ENCODE results near the gene CACNG7. TPM values are rescaled to one million over a fixed set of nuclear protein-coding genes. Genes with fewer than 3 reads are reported as not detected.

Gene CACNG7
- total and polyA plus RNA-seq, 12 donors = not detected

- Histone ChIP-seq H3K4me3 (peak overlapping the region in 8 of 10 donors; percentile 21 to 53 (median 40)), H3K27me3 (peaks cover 11 to 94% (median 76%) of the 10 kb centered on the region in 7 donors), H3K4me1 (peaks cover 4 to 39% (median 22%) of the 10 kb centered on the region in 9 donors), H3K27ac (peak overlapping the region in 7 of 10 donors; percentile 27 to 56 (median 37)), H3K36me3 (no peaks in the 10 kb centered on the region), H3K9me3 (no peaks in the 10 kb centered on the region)
- DNase-seq (no peak), ATAC-seq (peak in 2 of 8 donors; percentile 3 to 20)
- WGBS, 2 donors = 17 to 28% methylated on average over 20 of the region's 20 CpGs
- intact Hi-C loops (cut with DNase I) = no loop called here
- TF ChIP-seq, protein P1, sequence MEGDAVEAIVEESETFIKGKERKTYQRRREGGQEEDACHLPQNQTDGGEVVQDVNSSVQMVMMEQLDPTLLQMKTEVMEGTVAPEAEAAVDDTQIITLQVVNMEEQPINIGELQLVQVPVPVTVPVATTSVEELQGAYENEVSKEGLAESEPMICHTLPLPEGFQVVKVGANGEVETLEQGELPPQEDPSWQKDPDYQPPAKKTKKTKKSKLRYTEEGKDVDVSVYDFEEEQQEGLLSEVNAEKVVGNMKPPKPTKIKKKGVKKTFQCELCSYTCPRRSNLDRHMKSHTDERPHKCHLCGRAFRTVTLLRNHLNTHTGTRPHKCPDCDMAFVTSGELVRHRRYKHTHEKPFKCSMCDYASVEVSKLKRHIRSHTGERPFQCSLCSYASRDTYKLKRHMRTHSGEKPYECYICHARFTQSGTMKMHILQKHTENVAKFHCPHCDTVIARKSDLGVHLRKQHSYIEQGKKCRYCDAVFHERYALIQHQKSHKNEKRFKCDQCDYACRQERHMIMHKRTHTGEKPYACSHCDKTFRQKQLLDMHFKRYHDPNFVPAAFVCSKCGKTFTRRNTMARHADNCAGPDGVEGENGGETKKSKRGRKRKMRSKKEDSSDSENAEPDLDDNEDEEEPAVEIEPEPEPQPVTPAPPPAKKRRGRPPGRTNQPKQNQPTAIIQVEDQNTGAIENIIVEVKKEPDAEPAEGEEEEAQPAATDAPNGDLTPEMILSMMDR (IDR thresholded peaks at IDR 0.05) = no peak
Observed at GRCh38 chr19:53980539-53981375, 71.7 kb downstream of the CACNG7 start.

DNA sequence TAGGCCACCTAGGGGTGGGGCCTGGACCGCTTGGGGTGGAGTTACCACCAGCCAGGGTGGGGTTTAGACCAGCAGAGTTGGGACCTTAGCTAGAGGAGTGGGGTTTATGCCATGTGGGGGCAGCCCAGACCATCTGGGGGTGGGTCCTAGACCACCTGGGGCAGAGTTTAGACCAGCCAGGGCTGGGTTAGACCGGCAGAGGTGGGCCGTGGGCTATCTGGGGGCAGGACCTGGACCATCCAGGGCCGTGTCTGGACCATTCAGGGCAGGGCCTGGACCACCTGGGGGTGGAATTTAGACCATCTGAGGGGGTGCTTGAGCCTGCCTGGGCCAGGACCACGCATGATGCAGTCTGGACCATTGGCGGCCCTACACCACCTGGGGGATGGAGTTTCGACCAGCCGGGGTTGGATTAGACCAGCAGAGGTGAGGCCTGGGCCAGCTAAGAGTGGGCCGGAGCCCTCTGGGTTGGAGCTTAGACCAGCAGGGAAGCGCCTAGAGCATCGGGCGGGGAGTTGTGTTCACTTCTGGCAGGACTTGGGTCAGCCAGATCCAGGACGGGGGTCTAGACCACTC is 72.4 kb downstream of the CACNG7 start:
- WGBS, 2 donors = 64 to 72% methylated on average over 13 of the region's 13 CpGs
- no peaks in the 10 kb centered on the region for H3K36me3 ChIP-seq
- TF ChIP-seq, protein P1 (IDR thresholded peaks at IDR 0.05) = no peak
- ATAC-seq (no peak), DNase-seq (no peak)
- peak overlapping the region in 4 of 10 donors; percentile 41 to 53 (median 46) for H3K4me3 ChIP-seq
- peak overlapping the region in 5 of 10 donors; percentile 38 to 71 (median 62) for H3K27ac ChIP-seq
- intact Hi-C loops (cut with DNase I) = no loop called here
- peaks cover 11 to 88% (median 69%) of the 10 kb centered on the region in 7 donors for H3K27me3 ChIP-seq
- peaks cover 4 to 39% (median 22%) of the 10 kb centered on the region in 9 donors for H3K4me1 ChIP-seq
- no peaks in the 10 kb centered on the region for H3K9me3 ChIP-seq

DNA sequence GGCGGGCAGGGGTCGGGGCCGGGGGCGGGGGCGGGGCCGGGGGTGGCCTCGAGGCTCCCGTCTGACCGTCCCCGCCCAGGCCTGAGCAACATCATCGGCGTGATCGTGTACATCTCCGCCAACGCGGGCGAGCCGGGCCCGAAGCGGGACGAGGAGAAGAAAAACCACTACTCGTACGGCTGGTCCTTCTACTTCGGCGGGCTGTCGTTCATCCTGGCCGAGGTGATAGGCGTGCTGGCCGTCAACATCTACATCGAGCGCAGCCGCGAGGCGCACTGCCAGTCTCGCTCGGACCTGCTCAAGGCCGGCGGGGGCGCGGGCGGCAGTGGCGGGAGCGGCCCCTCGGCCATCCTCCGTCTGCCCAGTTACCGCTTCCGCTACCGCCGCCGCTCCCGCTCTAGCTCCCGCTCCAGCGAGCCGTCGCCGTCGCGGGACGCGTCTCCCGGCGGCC is 72.9 kb downstream of the CACNG7 start:
- ATAC-seq (no peak), DNase-seq (no peak)
- intact Hi-C loops (cut with DNase I) = no loop called here
- Histone ChIP-seq H3K36me3 (no peaks in the 10 kb centered on the region), H3K27me3 (peaks cover 11 to 83% (median 65%) of the 10 kb centered on the region in 7 donors), H3K9me3 (no peaks in the 10 kb centered on the region), H3K27ac (peak overlapping the region in 9 of 10 donors; percentile 30 to 73 (median 60)), H3K4me1 (peaks cover 4 to 39% (median 22%) of the 10 kb centered on the region in 9 donors), H3K4me3 (peak overlapping the region in 8 of 10 donors; percentile 17 to 48 (median 42))
- TF ChIP-seq, protein P1 (IDR thresholded peaks at IDR 0.05) = no peak
- 4 to 5% methylated on average over 56 to 62 of the region's 62 CpGs for WGBS, 2 donors

DNA sequence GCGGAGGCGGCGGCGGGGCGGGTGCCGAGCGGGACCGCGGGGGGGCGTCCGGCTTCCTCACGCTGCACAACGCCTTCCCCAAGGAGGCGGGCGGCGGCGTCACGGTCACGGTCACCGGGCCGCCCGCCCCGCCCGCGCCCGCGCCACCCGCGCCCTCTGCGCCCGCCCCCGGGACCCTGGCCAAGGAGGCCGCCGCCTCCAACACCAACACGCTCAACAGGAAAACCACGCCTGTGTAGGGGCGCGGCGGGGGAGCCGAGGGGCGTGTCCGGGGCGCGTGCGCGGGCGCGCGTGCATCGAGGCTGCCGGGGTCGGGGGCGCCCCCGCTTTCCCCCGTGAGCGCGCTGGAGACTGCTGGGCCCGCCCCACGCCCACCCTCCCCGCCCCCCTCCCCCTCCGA is 73.5 kb downstream of the CACNG7 start:
- Histone ChIP-seq H3K36me3 (no peaks in the 10 kb centered on the region), H3K27me3 (peaks cover 11 to 79% (median 63%) of the 10 kb centered on the region in 7 donors), H3K9me3 (no peaks in the 10 kb centered on the region), H3K4me3 (peak overlapping the region in 6 of 10 donors; percentile 12 to 39 (median 26)), H3K4me1 (peaks cover 4 to 38% (median 21%) of the 10 kb centered on the region in 9 donors), H3K27ac (no peak overlapping the region)
- ATAC-seq = peak in 5 of 8 donors; percentile 10 to 45 (median 40)
- TF ChIP-seq, protein P1 (IDR thresholded peaks at IDR 0.05) = no peak
- peak; percentile 53 to 67 for DNase-seq
- intact Hi-C loops (cut with DNase I) = no loop called here
- WGBS, 2 donors = 0 to 2% methylated on average over 11 to 61 of the region's 61 CpGs

Data from heart right ventricle (tissue), 16 donors.